ENCODE results near the gene C2orf78.

- TF ChIP-seq POLR2A (IDR thresholded peaks at IDR 0.05; ENCODE audit: low read depth, low read length) (no peak), TAF1 (IDR thresholded peaks at IDR 0.05; ENCODE audit: borderline replicate concordance, low read depth, low read length) (no peak), POLR2AphosphoS5 (IDR thresholded peaks at IDR 0.05; ENCODE audit: low read depth, low read length) (no peak)
These were observed 24.1 kb upstream of the C2orf78 start for GRCh38 chr2:73759904-73760303.

All from GM12892 (cell line).